Activated effector memory CD4-positive, alpha-beta T cell treated with anti-CD3 and anti-CD28 coated beads, Interleukin-2, amount 50 U/mL, for 16 hours (primary cell): ENCODE measurements around the gene CYP46A1.
A peak's percentile ranks its signal among the peaks of the same experiment; 100 is the strongest.

Source experiments
- DNase-seq: peaks from one replicate; pipeline ENCODE4 v3.0.0-alpha.2; 2020

The CYP46A1 gene

DNA sequence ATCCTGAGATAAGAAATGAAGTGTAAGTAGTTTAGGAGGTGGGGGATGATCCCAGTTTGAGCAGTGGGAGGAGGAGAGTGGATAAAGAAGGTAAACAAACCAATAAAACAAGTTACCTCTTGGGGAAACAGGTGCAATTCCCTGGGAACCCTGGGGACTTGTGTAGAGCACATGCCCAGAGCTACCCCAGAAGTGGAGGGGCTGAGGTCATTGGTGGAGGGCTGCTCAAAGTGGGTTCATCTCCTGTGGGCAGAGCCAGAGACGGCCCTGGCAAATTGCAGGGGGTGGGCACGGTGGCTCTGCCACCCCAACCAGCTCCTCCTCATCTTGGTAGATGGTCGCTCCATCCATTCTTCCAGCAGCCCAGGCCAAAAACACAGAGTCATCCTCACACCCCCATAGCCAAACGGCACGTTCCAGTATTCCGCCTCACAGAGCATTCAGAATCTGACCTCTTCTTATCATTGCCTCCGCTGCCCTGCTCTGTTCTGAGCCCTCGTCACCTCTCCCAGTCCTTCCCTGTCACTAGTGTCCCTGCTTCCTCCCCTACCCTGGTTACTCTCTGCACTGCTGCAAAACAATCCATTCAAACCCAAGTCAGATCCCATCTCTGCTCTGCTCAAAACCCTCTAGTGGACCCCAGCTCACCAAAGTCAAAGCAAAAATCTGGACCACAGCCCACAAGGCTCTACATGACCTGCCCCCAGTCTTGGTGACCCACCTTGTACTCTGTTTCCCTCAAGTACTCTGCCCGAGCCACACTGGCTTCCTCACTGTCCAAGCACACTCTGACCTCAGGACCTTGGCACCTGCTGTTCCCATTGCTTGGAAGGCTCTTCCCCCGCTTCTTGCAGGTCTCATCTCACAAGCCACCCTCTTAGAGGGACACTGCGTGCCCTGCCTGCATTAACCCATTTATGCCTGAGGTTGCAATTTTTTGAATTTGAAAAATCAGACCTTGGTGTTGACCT, 5.5 kb downstream of the CYP46A1 start:
- no peak for DNase-seq

GRCh38 chr14:99690636-99691035, 6.5 kb downstream of the CYP46A1 start:
- DNase-seq: no peak

DNA sequence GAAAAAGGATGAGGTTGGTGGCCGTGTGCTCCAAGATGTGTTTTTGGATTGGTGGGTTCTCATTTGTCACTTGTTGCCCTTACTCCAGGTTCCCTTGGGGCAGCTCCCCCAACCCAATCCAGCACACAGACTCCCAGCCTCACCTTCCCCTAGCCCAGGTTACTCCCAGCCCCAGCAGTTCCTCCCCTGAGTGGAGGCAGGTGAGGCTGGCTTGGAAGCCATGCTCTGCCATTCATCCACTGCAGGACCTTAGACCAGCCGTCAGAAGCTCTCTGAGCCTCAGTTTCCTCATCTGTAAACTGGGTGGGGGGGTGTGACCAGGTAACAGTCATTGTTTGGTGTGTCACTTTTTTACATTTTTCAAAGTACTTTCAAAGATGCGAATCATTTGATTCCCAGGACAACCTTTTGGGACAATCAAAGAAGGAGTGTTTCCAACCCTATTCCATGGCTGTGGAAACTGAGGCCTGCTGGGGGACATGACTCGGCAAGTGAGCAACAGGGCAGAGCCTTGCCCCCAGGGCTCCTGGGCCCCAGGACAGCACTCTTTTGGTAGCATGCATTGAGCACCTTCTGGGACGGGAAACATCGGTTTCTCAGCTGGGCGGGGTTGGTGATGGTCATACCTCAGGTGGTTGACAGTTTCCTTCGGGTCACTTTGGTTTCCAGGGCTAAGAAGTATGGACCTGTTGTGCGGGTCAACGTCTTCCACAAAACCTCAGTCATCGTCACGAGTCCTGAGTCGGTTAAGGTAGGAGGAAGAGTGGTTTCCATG, 7.2 kb downstream of the CYP46A1 start:
- no peak for DNase-seq

- no peak for DNase-seq
These were observed 9.8 kb downstream of the CYP46A1 start for GRCh38 chr14:99693918-99694317.

DNA sequence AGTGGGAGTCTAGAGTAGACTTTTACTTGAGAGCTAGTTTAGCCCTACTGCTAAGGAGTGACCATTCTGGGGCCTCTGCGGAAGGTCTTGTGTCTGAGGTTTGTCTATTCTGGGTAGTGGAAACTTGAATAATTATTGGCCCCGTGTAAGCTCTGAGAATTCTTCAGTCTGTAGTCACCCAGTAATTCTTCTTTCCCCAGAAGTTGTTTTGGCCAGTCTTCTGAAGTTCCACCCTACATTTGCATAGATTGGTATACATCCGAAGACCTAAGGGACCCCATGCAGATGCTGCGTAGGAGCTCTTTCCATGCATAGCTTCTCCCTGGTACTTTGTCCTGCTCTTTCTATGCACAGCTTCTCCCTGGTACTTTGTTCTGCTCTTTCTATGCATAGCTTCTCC, 12.8 kb downstream of the CYP46A1 start:
- no peak for DNase-seq

DNA sequence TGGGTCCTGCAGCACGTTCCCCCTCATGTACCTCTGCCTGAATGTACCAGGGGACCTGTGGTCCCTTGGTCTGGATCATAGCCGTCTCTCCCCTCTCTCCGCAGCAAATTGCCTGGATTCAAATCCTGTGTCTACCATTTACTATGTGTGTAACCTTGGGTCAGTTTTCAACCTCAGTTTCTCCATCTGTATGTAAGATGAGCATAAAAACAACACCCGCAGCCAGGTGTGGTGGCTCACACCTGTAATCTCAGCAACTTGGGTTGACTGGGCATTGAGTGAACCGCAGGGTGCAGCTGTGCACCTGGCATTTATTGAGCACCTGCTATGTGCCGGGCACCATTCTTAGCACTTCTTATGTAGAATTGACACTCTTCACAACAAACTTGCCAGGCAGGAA, 14.1 kb downstream of the CYP46A1 start:
- DNase-seq: no peak

DNA sequence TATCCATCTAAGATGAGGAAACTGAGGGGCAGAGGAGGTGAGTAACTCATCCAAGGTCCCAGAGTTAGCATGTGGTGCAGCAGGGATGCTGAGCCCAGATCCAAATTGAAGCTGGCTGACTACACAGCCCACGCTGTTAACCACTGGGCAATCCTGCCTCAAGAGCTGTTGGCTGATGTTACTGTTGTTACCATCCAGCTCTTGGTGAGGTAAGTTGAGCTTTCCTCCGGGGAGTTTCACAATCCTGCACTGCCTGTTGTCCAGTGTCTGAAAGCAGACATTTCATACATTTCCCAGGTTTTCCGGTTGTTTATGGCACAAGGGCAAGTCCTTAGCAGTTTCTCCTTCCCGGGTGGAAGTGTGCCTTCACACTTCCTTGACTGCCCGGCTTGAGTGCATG, 14.5 kb downstream of the CYP46A1 start:
- DNase-seq: no peak

- no peak for DNase-seq
These were observed 15.1 kb downstream of the CYP46A1 start for GRCh38 chr14:99699085-99699760.

- no peak for DNase-seq
These were observed 15.8 kb downstream of the CYP46A1 start for GRCh38 chr14:99699861-99700260.

DNA sequence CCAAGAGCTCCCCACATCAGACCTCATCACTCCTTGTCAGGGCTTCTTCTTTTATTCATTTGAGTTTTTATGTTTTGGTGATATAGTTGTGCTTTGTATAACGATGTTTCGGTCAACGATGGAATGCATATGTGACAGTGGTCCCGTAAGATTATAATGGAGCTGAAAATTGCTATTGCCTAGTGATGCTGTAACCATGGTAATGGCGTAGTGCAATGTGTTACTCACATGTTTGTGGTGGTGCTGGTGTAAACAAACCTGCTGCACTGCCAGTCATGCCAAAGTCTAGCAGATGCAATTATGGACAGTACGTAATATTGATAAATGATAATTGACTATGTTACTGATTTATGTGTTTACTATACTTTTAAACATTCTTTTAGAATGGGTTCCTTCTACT, 16.3 kb downstream of the CYP46A1 start:
- DNase-seq: no peak

- no peak for DNase-seq
These were observed 17.2 kb downstream of the CYP46A1 start for GRCh38 chr14:99701260-99701659.

GRCh38 chr14:99702115-99702514, 18.0 kb downstream of the CYP46A1 start:
- DNase-seq: no peak

DNA sequence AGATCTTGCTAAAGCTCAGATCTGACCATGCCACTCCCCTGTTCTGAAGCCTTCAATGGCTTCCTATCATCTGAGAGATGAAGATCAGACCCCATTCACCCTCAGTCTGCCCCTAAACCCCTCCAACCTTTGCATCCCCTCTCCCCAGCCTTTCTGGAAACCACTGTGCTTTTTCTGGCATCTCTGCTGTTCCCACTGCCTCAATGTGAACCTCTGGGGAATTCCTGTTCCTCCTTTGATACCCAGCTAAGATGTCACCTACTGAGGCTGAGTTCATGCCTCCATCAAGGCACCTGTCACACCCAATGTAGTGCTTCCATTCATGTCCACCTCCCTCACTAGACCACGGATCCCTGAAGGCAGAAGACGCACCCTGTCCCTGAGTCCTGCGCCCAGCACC, 19.3 kb downstream of the CYP46A1 start:
- DNase-seq: no peak

DNA sequence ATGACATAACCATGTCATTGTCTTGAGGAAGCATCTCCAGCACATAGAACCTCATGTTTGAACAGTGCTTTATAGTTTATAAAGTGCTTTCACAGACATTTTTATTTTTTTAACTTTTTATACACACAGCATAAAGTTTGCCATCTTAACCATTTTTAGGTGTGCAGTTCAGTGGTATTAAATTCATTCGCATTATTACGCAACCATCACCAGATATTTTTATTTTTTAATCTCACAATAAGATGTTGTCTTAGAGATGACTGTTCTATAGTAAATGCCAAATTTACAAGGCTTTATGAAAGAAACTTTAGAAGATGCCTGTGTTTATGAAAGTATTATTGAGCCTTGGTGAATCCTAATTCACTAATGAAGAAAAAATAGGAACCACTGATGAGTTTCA, 19.9 kb downstream of the CYP46A1 start:
- no peak for DNase-seq

GRCh38 chr14:99706107-99706900, 22.2 kb downstream of the CYP46A1 start:
- DNase-seq: peak; percentile 53

DNA sequence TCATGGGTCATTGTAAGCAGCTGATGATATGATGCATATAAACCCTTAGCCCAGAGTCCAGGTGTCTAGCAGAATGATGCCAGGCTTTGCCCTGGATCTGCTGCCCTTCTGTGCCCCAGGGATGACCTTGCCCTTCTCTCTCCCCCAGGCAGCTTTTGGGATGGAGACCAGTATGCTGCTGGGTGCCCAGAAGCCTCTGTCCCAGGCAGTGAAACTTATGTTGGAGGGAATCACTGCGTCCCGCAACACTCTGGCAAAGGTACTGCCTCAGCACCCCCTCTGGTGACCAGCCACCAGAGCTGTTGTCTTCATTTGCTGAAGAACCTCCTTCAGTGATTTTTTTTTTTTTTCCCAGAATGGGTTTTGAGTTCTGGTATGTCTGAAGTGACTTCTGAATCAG, 23.3 kb downstream of the CYP46A1 start:
- peak; percentile 53 for DNase-seq

GRCh38 chr14:99707921-99708320, 23.8 kb downstream of the CYP46A1 start:
- peak; percentile 34 for DNase-seq

DNA sequence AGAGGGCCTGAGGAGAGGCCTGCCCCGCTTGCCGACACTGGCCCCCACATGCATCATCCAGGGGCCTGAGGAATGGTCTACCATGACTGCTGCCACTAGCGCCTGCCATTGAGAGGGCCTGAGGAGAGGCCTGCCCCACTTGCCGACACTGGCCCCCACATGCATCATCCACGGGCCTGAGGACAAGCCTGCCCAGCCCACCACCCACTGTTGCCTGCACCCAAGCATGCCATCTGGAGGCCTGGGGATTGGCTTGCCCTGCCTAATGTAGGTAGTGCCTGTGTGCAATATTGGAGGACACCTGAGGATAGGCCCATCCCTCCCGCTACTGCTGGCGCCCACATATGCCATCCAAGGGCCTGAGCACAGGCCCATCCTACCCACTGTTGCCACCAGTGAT, 24.4 kb downstream of the CYP46A1 start:
- DNase-seq: peak; percentile 16

DNA sequence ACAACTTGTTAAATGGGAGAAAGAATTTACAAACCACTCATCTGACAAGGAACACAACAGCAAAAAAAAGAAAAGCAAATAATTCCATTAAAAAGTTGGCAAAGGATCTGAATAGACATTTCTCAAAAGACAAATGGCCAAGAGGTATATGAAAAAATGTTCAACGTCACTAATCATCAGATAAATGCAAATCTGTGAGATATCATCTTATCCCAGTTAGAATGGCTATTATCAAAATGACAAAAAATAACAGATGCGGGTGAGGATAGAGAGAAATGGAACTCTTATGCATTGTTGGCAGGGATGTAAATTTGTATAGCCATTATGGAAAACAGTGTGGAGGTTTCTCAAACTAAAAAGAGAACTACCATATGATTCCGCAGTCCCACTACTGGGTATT, 29.9 kb downstream of the CYP46A1 start:
- DNase-seq: no peak

DNA sequence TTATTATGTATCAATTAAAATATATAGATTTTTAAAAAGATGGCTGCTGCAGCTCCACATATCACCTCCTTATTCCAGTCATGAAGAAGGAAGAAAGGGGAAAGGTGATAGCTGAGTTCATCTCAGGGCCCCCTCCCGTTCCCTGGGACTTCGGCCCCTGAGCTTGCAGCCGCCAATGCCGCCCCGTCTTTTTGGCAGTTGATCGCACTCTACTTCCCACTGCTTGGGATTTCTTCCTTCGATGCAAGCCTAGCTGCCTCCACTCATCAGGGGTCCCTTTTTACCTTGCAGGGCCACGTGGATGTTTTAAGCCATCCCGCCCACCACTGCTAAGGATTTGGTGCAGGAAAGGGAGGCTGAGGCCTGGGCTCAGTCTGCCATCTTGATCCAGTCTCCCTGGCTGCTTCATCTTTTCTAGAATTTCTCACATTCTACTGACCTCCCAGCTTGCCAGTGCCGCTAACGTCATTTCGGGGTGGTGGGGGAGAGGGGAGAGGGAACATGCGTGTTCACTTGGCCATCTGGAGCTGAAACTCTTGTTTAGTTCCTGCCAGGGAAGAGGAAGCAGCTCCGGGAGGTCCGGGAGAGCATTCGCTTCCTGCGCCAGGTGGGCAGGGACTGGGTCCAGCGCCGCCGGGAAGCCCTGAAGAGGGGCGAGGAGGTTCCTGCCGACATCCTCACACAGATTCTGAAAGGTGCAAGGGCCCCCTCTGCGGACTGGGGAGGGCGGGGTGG, 31.3 kb downstream of the CYP46A1 start:
- peak; percentile 39 for DNase-seq

GRCh38 chr14:99716091-99716849, 32.2 kb downstream of the CYP46A1 start:
- peak; percentile 36 for DNase-seq
